HepG2 (cell line): ENCODE data around the gene LHFPL2. TPM values are rescaled to one million over a fixed set of nuclear protein-coding genes. Genes with fewer than 3 reads are reported as not detected.

Source experiments
- BCLAF1 ChIP-seq: fragments of 450-650 bp; IDR thresholded peaks from 2 replicates; pipeline ENCODE4 v1.6.1; 2017; ENCODE audit warnings: mild to moderate bottlenecking
- ELK4 ChIP-seq: sonication (generic); formaldehyde crosslinking; IDR thresholded peaks from 2 replicates; pipeline ENCODE4 v1.9.0; 2021; ENCODE audit warnings: missing genetic modification reagents, borderline replicate concordance
- ERF ChIP-seq: IDR thresholded peaks from 2 replicates; pipeline ENCODE4 v1.6.1; 2018; ENCODE audit warnings: missing biosample characterization, missing genetic modification reagents
- GATAD2A ChIP-seq: IDR thresholded peaks from 2 replicates; pipeline ENCODE4 v1.6.1; 2016
- HDAC2 ChIP-seq: sonication (generic); formaldehyde crosslinking; IDR thresholded peaks from 2 replicates; pipeline ENCODE4 v1.4.0; 2020; ENCODE audit warnings: missing genetic modification reagents
- HMG20A ChIP-seq: IDR thresholded peaks from 2 replicates; pipeline ENCODE4 v1.6.1; 2016; ENCODE audit warnings: borderline replicate concordance
- MED1 ChIP-seq: sonication (generic); formaldehyde crosslinking; IDR thresholded peaks from 2 replicates; pipeline ENCODE4 v1.4.0; 2020; ENCODE audit warnings: missing genetic modification reagents
- PPARG ChIP-seq: conservative IDR thresholded peaks from 2 replicates; pipeline ENCODE4 v1.6.1; 2016; ENCODE audit warnings: missing biosample characterization, missing genetic modification reagents
- RBFOX2 ChIP-seq: fragments of 200-400 bp; formaldehyde crosslinking; IDR thresholded peaks from 2 replicates; pipeline ENCODE4 v1.6.1; 2017; ENCODE audit warnings: low read depth, mild to moderate bottlenecking, low read length
- SETDB1 ChIP-seq: sonication (generic); formaldehyde crosslinking; IDR thresholded peaks from 2 replicates; pipeline ENCODE4 v1.5.1; 2020; ENCODE audit warnings: missing genetic modification reagents, mild to moderate bottlenecking, borderline replicate concordance
- SNAPC2 ChIP-seq: sonication (generic); formaldehyde crosslinking; IDR thresholded peaks from 2 replicates; pipeline ENCODE4 v1.8.1; 2022; ENCODE audit warnings: mild to moderate bottlenecking, missing genetic modification reagents
- TARDBP ChIP-seq: sonication (generic); formaldehyde crosslinking; IDR thresholded peaks from 2 replicates; pipeline ENCODE4 v1.8.0; 2022; ENCODE audit warnings: mild to moderate bottlenecking, missing genetic modification reagents
- ZFP36 ChIP-seq: fragments of 150-350 bp; IDR thresholded peaks from 2 replicates; pipeline ENCODE4 v1.6.1; 2018; ENCODE audit warnings: borderline replicate concordance, low read length, low read depth; ENCODE audit not compliant: partially characterized antibody
- ZNF292 ChIP-seq: sonication (generic); formaldehyde crosslinking; IDR thresholded peaks from 2 replicates; pipeline ENCODE4 v1.8.1; 2022; ENCODE audit warnings: mild to moderate bottlenecking, low read depth, missing genetic modification reagents, borderline replicate concordance
- ZNF431 ChIP-seq: sonication (generic); formaldehyde crosslinking; IDR thresholded peaks from 2 replicates; pipeline ENCODE4 v1.9.0; 2022; ENCODE audit warnings: missing genetic modification reagents, low read depth, mild to moderate bottlenecking, borderline replicate concordance
- ZNF670 ChIP-seq: sonication (generic); formaldehyde crosslinking; IDR thresholded peaks from 2 replicates; pipeline ENCODE4 v1.8.0; 2022; ENCODE audit warnings: mild to moderate bottlenecking, missing genetic modification reagents, borderline replicate concordance
- ZNF792 ChIP-seq: IDR thresholded peaks from 2 replicates; pipeline ENCODE4 v1.6.1; 2016
- polyA plus RNA-seq, 8 experiments: library from polyadenylated mRNA; depleted of rRNA in 3 of 8; stranded (reverse) in 7 of 8; unstranded in 1 of 8; fragments of >200 nt; fragmentation: Illumina TruSeq in 4 of 8; extraction: Trizol in 4 of 8; gene quantifications; 2 replicates each; pipeline versions ENCODE4 v1.2.1 to v1.2.3, GENCODE V29; 2011 to 2016; ENCODE audit warnings: low read depth in 4 of 8, missing spikeins in 1 of 8, mixed read lengths in 1 of 8; ENCODE audit not compliant: insufficient read depth in 1 of 8
- total RNA-seq, 5 experiments: library from RNA; depleted of rRNA; stranded (reverse); fragments of >200 nt; fragmentation: Illumina TruSeq; extraction: Trizol; gene quantifications; 2 replicates each; pipeline ENCODE4 v1.2.3, GENCODE V29; 2016; ENCODE audit warnings: low read depth in 1 of 5
- TF ChIP-seq, protein P1 (sequence below), 2 experiments: sonication (generic) in 1 of 2; formaldehyde crosslinking in 1 of 2; IDR thresholded peaks; 2 replicates each; pipeline versions ENCODE4 v1.4.0 to v1.6.1; 2016 to 2020; ENCODE audit warnings: borderline replicate concordance in 1 of 2, low read depth in 1 of 2, mild to moderate bottlenecking in 1 of 2, missing genetic modification reagents in 1 of 2
- TF ChIP-seq, protein P2 (sequence below): sonication (generic); IDR thresholded peaks from 2 replicates; pipeline ENCODE4 v1.6.1; 2016; ENCODE audit warnings: low read depth, borderline replicate concordance

The LHFPL2 gene
- total and polyA plus RNA-seq, 2 of the 13 experiments (the other 11 are each of a cell fraction or from before 2014, with no cell fraction given), result 6.0 to 20.0 TPM

- TF ChIP-seq SNAPC2 (CRISPR knock-in tag) (no peak), GATAD2A (CRISPR knock-in tag) (0 out of 2 replicates have a peak, but pooled peaks have one; percentile 22), ZNF292 (CRISPR knock-in tag) (peak; percentile 32; the same call in 1 of the 2 replicates), TARDBP (CRISPR knock-in tag) (0 out of 2 replicates have a peak, but pooled peaks have one; percentile 8), ZNF792 (CRISPR knock-in tag) (no peak), MED1 (CRISPR knock-in tag) (peak; percentile 11; the same call in 1 of the 2 replicates), BCLAF1 (no peak), RBFOX2 (0 out of 2 replicates have a peak, but pooled peaks have one; percentile 31), HMG20A (CRISPR knock-in tag) (peak; percentile 42; the same call in 1 of the 2 replicates), HDAC2 (CRISPR knock-in tag) (no peak), ELK4 (CRISPR knock-in tag) (no peak), PPARG (CRISPR knock-in tag) (peak; percentile 51), ZNF431 (CRISPR knock-in tag) (no peak), ZFP36 (no peak), ERF (CRISPR knock-in tag) (0 out of 2 replicates have a peak, but pooled peaks have one; percentile 21), SETDB1 (CRISPR knock-in tag) (no peak), ZNF670 (CRISPR knock-in tag) (no peak)
- TF ChIP-seq, protein P1, sequence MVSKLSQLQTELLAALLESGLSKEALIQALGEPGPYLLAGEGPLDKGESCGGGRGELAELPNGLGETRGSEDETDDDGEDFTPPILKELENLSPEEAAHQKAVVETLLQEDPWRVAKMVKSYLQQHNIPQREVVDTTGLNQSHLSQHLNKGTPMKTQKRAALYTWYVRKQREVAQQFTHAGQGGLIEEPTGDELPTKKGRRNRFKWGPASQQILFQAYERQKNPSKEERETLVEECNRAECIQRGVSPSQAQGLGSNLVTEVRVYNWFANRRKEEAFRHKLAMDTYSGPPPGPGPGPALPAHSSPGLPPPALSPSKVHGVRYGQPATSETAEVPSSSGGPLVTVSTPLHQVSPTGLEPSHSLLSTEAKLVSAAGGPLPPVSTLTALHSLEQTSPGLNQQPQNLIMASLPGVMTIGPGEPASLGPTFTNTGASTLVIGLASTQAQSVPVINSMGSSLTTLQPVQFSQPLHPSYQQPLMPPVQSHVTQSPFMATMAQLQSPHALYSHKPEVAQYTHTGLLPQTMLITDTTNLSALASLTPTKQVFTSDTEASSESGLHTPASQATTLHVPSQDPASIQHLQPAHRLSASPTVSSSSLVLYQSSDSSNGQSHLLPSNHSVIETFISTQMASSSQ (IDR thresholded peaks at IDR 0.05; ENCODE audit: low read depth), result peak; percentile 81
- TF ChIP-seq, protein P1 (CRISPR knock-in tag; IDR thresholded peaks at IDR 0.05; ENCODE audit: borderline replicate concordance), result peak; percentile 71; the same call in 1 of the 2 replicates
- TF ChIP-seq, protein P2, sequence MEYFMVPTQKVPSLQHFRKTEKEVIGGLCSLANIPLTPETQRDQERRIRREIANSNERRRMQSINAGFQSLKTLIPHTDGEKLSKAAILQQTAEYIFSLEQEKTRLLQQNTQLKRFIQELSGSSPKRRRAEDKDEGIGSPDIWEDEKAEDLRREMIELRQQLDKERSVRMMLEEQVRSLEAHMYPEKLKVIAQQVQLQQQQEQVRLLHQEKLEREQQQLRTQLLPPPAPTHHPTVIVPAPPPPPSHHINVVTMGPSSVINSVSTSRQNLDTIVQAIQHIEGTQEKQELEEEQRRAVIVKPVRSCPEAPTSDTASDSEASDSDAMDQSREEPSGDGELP, result peak; percentile 73
Observed at GRCh38 chr5:78601559-78602314, 46.8 kb downstream of the LHFPL2 start (continued).
